ENCODE measurements around the gene SPOCK3. TPM values are rescaled to one million over a fixed set of nuclear protein-coding genes. Genes with fewer than 3 reads are reported as not detected.
"Not testable (repeated sequence)": the region's sequence is repeated elsewhere in the genome, so short reads cannot be mapped to it uniquely, and the experiment has no call there.

The SPOCK3 gene
- polyA plus RNA-seq: 1 to 10 TPM in 2 of 4 donors, not detected in 2; 3.5 to 8.6 TPM
- long read RNA-seq, donor 1, partial matches to known transcripts: 0 of 7 reads
- long read RNA-seq, donor 1, other reads (novel, unspliced or antisense): 6 of 7 reads
- long read RNA-seq, donor 2, partial matches to known transcripts: 0 of 1 reads
- long read RNA-seq, donor 2, other reads (novel, unspliced or antisense): 0 of 1 reads
- long read RNA-seq, donor 3: 0 reads
- long read RNA-seq, donor 4: 0 reads
- long read RNA-seq, donor 5: 0 reads
- long read RNA-seq, donor 6, partial matches to known transcripts: 0 of 1 reads
- long read RNA-seq, donor 6, other reads (novel, unspliced or antisense): 0 of 1 reads
- long read RNA-seq, donor 7: 0 reads
- long read RNA-seq, donor 8: 0 reads
- long read RNA-seq, donor 9, partial matches to known transcripts: 0 of 1 reads
- long read RNA-seq, donor 9, other reads (novel, unspliced or antisense): 0 of 1 reads
- long read RNA-seq, donor 10, partial matches to known transcripts: 0 of 1 reads
- long read RNA-seq, donor 10, other reads (novel, unspliced or antisense): 0 of 1 reads

DNA sequence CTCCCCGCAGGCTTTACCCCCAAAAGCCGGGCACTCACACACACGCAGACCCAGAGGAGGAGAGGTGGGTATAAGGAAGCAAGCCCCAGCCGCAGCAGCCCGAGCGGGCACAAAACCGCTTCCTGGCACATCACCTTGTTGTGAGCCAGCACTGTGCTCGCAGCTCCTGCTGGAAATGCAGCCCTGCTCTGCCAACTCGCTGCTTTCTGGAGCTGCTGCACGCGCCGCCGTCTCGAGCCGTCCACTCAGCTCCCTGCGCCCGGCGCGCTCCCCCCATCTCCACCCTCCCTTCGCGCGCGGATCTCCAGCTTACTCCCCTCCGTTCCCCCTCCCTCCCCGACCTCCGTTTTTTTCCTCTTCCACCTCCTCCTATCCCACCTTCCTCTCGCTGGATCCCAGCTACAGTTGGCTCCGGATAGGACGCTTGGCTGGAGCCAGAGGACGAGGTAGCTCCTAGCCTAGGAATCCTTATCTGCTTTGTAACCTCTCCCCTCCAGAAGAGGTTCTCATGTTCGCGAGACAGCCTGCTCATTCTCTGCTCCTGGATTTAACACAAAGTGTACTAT is at the start of gene SPOCK3:
Gene SPOCK3, minus strand, starts transcription at position 179 of the 566 bp plus-strand sequence.
- H3K27ac ChIP-seq (ENCODE audit: low read depth in 1 of 3, low read length in 2 of 3): no peak within 1 kb of the TSS
- peak within 1 kb of the TSS in 2 of 3 donors; percentile 7 to 38 for H3K4me3 ChIP-seq (ENCODE audit: low read depth in 1 of 3, low read length in 3 of 3)
- FAIRE-seq (no peak), DNase-seq (peak in 1 of 2 donors; percentile 31)
- H3K36me3 ChIP-seq (ENCODE audit: control insufficient read depth in 3 of 3, insufficient read depth in 2 of 3, low read depth in 1 of 3, low read length in 3 of 3): no peaks in the 10 kb centered on the region
- no peaks in the 10 kb centered on the region for H3K9me3 ChIP-seq (ENCODE audit: control insufficient read depth in 2 of 2, insufficient read depth in 1 of 2, low read depth in 1 of 2, low read length in 1 of 2)
- 1 to 3% (median 2%) methylated on average over 32 of the region's 32 CpGs for WGBS, 3 donors
- H3K4me1 ChIP-seq (ENCODE audit: control insufficient read depth in 3 of 3, insufficient read depth in 2 of 3, low read depth in 1 of 3, low read length in 2 of 3): no peaks in the 10 kb centered on the region
- peaks cover 0 to 27% (median 8%) of the 10 kb centered on the region in 3 donors for H3K27me3 ChIP-seq (ENCODE audit: control insufficient read depth in 3 of 3, insufficient read depth in 3 of 3, low read length in 3 of 3)

DNA sequence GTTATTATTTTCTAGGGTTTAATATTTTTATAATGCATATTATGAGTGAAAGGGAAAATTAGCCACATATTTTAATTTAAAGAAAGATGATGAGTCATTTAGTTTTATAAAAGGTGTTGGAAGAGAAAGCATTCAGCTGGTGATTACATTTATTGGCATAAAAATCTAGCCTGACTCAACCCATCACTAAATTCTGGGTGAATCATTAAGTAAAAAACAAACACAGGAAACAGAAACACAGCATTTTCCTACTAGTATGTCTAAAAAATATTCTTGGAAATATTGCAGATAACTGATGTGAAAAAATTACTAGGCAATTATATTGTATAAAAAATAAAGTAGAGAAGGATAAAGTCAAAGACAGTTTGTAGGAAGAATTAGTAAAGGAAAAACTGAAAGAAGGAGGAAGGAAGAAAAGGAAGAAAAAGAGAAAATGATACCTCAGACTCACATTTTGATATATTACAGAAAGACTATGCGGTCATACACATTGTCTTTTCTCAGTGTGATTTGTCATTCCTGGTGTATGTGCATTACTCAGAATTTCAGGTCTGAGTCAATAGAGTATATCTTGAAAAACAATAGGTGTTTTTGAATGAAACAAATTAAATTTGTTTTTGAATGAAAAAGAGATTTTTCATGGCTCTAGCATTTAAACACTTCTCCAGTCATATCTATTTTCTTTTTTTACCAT is 48.0 kb upstream of the SPOCK3 start:
- H3K4me3 ChIP-seq (ENCODE audit: low read depth in 1 of 3, low read length in 3 of 3): no peak overlapping the region
- no peaks in the 10 kb centered on the region for H3K9me3 ChIP-seq (ENCODE audit: control insufficient read depth in 2 of 2, insufficient read depth in 1 of 2, low read depth in 1 of 2, low read length in 1 of 2)
- no peaks in the 10 kb centered on the region for H3K36me3 ChIP-seq (ENCODE audit: control insufficient read depth in 3 of 3, insufficient read depth in 2 of 3, low read depth in 1 of 3, low read length in 3 of 3)
- H3K27me3 ChIP-seq (ENCODE audit: control insufficient read depth in 3 of 3, insufficient read depth in 3 of 3, low read length in 3 of 3): no peaks in the 10 kb centered on the region
- DNase-seq: no peak
- no peak for FAIRE-seq
- H3K4me1 ChIP-seq (ENCODE audit: control insufficient read depth in 3 of 3, insufficient read depth in 2 of 3, low read depth in 1 of 3, low read length in 2 of 3): no peaks in the 10 kb centered on the region
- H3K27ac ChIP-seq (ENCODE audit: low read depth in 1 of 3, low read length in 2 of 3): no peak overlapping the region
- WGBS, 3 donors: 68 to 93% (median 90%) methylated on average over 1 of the region's 1 CpG

- H3K36me3 ChIP-seq (ENCODE audit: control insufficient read depth in 3 of 3, insufficient read depth in 2 of 3, low read depth in 1 of 3, low read length in 3 of 3); H3K9me3 ChIP-seq (ENCODE audit: control insufficient read depth in 2 of 2, insufficient read depth in 1 of 2, low read depth in 1 of 2, low read length in 1 of 2); H3K27me3 ChIP-seq (ENCODE audit: control insufficient read depth in 3 of 3, insufficient read depth in 3 of 3, low read length in 3 of 3); DNase-seq; FAIRE-seq; H3K27ac ChIP-seq (ENCODE audit: low read depth in 1 of 3, low read length in 2 of 3); H3K4me3 ChIP-seq (ENCODE audit: low read depth in 1 of 3, low read length in 3 of 3); H3K4me1 ChIP-seq (ENCODE audit: control insufficient read depth in 3 of 3, insufficient read depth in 2 of 3, low read depth in 1 of 3, low read length in 2 of 3): not testable (repeated sequence)
- 89 to 97% (median 90%) methylated on average over 13 of the region's 13 CpGs for WGBS, 3 donors
Measured at GRCh38 chr4:167281545-167281944, 47.3 kb upstream of the SPOCK3 start.

GRCh38 chr4:167274351-167274750 is 40.1 kb upstream of the SPOCK3 start:
- Histone ChIP-seq H3K36me3 (ENCODE audit: control insufficient read depth in 3 of 3, insufficient read depth in 2 of 3, low read depth in 1 of 3, low read length in 3 of 3) (no peaks in the 10 kb centered on the region), H3K27ac (ENCODE audit: low read depth in 1 of 3, low read length in 2 of 3) (no peak overlapping the region), H3K4me3 (ENCODE audit: low read depth in 1 of 3, low read length in 3 of 3) (no peak overlapping the region), H3K4me1 (ENCODE audit: control insufficient read depth in 3 of 3, insufficient read depth in 2 of 3, low read depth in 1 of 3, low read length in 2 of 3) (no peaks in the 10 kb centered on the region), H3K9me3 (ENCODE audit: control insufficient read depth in 2 of 2, insufficient read depth in 1 of 2, low read depth in 1 of 2, low read length in 1 of 2) (no peaks in the 10 kb centered on the region), H3K27me3 (ENCODE audit: control insufficient read depth in 3 of 3, insufficient read depth in 3 of 3, low read length in 3 of 3) (no peaks in the 10 kb centered on the region)
- WGBS, 3 donors: 80 to 92% (median 84%) methylated on average over 1 of the region's 1 CpG
- FAIRE-seq: no peak
- DNase-seq: no peak

DNA sequence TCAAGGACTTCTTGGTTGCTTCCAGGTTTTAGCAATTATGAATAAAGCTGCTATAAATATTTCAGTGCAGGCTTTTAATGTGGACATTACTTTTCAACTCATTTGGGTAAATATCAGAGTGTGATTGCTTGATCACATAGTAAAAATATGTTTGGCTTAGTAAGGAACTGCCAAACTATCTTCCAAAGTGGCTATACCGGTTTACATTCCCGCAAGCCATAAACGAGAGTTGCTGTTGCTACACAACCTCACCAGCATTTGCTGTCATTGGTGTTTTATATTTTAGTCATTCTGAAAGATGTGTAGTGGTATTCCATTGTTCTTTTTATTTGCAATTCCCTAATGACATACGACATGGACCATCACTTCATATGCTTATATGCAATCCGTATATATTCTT is 30.9 kb upstream of the SPOCK3 start:
- FAIRE-seq (no peak), DNase-seq (no peak)
- H3K9me3 ChIP-seq (ENCODE audit: control insufficient read depth in 2 of 2, insufficient read depth in 1 of 2, low read depth in 1 of 2, low read length in 1 of 2): no peaks in the 10 kb centered on the region
- no peak overlapping the region for H3K27ac ChIP-seq (ENCODE audit: low read depth in 1 of 3, low read length in 2 of 3)
- no peak overlapping the region for H3K4me3 ChIP-seq (ENCODE audit: low read depth in 1 of 3, low read length in 3 of 3)
- no peaks in the 10 kb centered on the region for H3K36me3 ChIP-seq (ENCODE audit: control insufficient read depth in 3 of 3, insufficient read depth in 2 of 3, low read depth in 1 of 3, low read length in 3 of 3)
- no peaks in the 10 kb centered on the region for H3K27me3 ChIP-seq (ENCODE audit: control insufficient read depth in 3 of 3, insufficient read depth in 3 of 3, low read length in 3 of 3)
- H3K4me1 ChIP-seq (ENCODE audit: control insufficient read depth in 3 of 3, insufficient read depth in 2 of 3, low read depth in 1 of 3, low read length in 2 of 3): no peaks in the 10 kb centered on the region
- WGBS, 3 donors: 73 to 80% (median 79%) methylated on average over 5 of the region's 5 CpGs

DNA sequence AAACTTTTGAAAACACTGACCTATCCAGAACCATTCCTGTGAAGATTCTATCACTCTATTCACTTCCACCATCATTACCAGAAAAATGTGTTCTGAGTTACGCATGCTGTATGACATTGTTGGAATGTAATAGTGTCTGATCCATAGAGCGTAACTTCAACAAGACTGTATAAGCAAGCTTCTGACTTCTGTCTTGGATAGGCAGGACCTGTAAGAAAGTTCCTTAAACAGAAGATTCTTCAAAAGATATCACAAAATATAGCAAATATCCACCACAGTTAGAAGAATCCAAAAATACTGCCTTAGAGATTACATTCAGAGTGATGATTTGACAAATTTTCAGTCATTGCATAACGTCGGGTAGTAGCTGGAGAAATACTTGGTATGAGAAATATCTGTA is 14.0 kb upstream of the SPOCK3 start:
- H3K4me3 ChIP-seq (ENCODE audit: low read depth in 1 of 3, low read length in 3 of 3): no peak overlapping the region
- DNase-seq: no peak
- no peaks in the 10 kb centered on the region for H3K4me1 ChIP-seq (ENCODE audit: control insufficient read depth in 3 of 3, insufficient read depth in 2 of 3, low read depth in 1 of 3, low read length in 2 of 3)
- H3K27ac ChIP-seq (ENCODE audit: low read depth in 1 of 3, low read length in 2 of 3): no peak overlapping the region
- H3K27me3 ChIP-seq (ENCODE audit: control insufficient read depth in 3 of 3, insufficient read depth in 3 of 3, low read length in 3 of 3): no peaks in the 10 kb centered on the region
- WGBS, 3 donors: 89 to 93% (median 91%) methylated on average over 4 of the region's 4 CpGs
- H3K9me3 ChIP-seq (ENCODE audit: control insufficient read depth in 2 of 2, insufficient read depth in 1 of 2, low read depth in 1 of 2, low read length in 1 of 2): peaks cover 0 to 8% of the 10 kb centered on the region in 2 donors
- no peak for FAIRE-seq
- H3K36me3 ChIP-seq (ENCODE audit: control insufficient read depth in 3 of 3, insufficient read depth in 2 of 3, low read depth in 1 of 3, low read length in 3 of 3): no peaks in the 10 kb centered on the region

DNA sequence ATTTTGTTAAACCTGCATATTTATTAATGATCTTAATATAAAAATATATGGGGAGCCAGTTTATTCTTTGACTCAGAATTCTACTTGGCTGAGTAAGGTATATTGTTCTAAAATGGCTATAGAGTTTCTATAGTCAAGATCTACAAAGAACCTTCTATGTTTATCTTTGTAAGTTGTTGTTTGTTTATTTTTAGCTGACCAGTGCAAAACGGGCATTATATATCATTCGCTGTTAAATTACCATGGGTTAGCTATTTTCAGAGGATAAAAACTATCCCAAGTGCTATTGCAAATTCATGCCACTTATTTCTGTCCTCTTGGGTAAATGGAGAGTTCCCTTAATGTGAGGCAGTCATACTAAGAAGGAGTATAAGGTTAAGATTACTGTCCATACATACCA is 5.3 kb upstream of the SPOCK3 start:
- Histone ChIP-seq H3K36me3 (ENCODE audit: control insufficient read depth in 3 of 3, insufficient read depth in 2 of 3, low read depth in 1 of 3, low read length in 3 of 3) (no peaks in the 10 kb centered on the region), H3K27me3 (ENCODE audit: control insufficient read depth in 3 of 3, insufficient read depth in 3 of 3, low read length in 3 of 3) (peaks cover 0 to 6% (median under 1%) of the 10 kb centered on the region in 3 donors), H3K4me1 (ENCODE audit: control insufficient read depth in 3 of 3, insufficient read depth in 2 of 3, low read depth in 1 of 3, low read length in 2 of 3) (no peaks in the 10 kb centered on the region), H3K4me3 (ENCODE audit: low read depth in 1 of 3, low read length in 3 of 3) (no peak overlapping the region), H3K9me3 (ENCODE audit: control insufficient read depth in 2 of 2, insufficient read depth in 1 of 2, low read depth in 1 of 2, low read length in 1 of 2) (peaks cover 0 to 8% of the 10 kb centered on the region in 2 donors), H3K27ac (ENCODE audit: low read depth in 1 of 3, low read length in 2 of 3) (no peak overlapping the region)
- FAIRE-seq: no peak
- no peak for DNase-seq
- 64 to 73% (median 70%) methylated on average over 2 of the region's 2 CpGs for WGBS, 3 donors

DNA sequence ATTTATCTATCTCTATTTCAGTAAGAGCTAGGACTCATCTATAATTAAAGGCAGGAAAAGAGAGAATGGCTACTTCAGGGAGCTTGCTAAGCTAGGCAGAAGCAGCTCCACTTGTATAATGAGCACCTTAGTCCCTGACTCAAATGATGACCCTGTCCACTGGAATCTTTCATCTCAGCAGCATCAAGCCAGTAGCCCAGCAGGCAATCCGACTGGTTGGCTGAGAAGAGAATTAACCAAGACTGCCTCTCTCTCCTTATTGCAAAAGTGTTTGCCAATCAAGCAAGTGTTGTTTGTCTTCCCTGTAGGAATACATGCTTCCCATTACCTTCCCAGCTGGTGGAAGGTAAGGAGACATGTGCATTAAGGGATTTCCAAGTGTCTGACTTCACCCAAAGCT is 3.9 kb upstream of the SPOCK3 start:
- Histone ChIP-seq H3K27ac (ENCODE audit: low read depth in 1 of 3, low read length in 2 of 3) (no peak overlapping the region), H3K4me3 (ENCODE audit: low read depth in 1 of 3, low read length in 3 of 3) (no peak overlapping the region), H3K27me3 (ENCODE audit: control insufficient read depth in 3 of 3, insufficient read depth in 3 of 3, low read length in 3 of 3) (peaks cover 0 to 20% (median 3%) of the 10 kb centered on the region in 3 donors), H3K9me3 (ENCODE audit: control insufficient read depth in 2 of 2, insufficient read depth in 1 of 2, low read depth in 1 of 2, low read length in 1 of 2) (no peaks in the 10 kb centered on the region), H3K36me3 (ENCODE audit: control insufficient read depth in 3 of 3, insufficient read depth in 2 of 3, low read depth in 1 of 3, low read length in 3 of 3) (no peaks in the 10 kb centered on the region), H3K4me1 (ENCODE audit: control insufficient read depth in 3 of 3, insufficient read depth in 2 of 3, low read depth in 1 of 3, low read length in 2 of 3) (no peaks in the 10 kb centered on the region)
- no peak for FAIRE-seq
- DNase-seq: no peak
- WGBS, 3 donors: 48 to 58% (median 54%) methylated on average over 1 of the region's 1 CpG

Measured in small intestine (tissue), 16 donors.